ENCODE results near the gene KRT86.

The KRT86 gene

GRCh38 chr12:52305921-52306705 is 31.7 kb downstream of the KRT86 start:
- in situ Hi-C loops (cut with HindIII; ENCODE audit: low pct_ligation_motif_present, low sequenced_read_pairs), result no loop called here
- TF ChIP-seq, protein P1, sequence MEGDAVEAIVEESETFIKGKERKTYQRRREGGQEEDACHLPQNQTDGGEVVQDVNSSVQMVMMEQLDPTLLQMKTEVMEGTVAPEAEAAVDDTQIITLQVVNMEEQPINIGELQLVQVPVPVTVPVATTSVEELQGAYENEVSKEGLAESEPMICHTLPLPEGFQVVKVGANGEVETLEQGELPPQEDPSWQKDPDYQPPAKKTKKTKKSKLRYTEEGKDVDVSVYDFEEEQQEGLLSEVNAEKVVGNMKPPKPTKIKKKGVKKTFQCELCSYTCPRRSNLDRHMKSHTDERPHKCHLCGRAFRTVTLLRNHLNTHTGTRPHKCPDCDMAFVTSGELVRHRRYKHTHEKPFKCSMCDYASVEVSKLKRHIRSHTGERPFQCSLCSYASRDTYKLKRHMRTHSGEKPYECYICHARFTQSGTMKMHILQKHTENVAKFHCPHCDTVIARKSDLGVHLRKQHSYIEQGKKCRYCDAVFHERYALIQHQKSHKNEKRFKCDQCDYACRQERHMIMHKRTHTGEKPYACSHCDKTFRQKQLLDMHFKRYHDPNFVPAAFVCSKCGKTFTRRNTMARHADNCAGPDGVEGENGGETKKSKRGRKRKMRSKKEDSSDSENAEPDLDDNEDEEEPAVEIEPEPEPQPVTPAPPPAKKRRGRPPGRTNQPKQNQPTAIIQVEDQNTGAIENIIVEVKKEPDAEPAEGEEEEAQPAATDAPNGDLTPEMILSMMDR (IDR thresholded peaks at IDR 0.05; ENCODE audit: low read depth, low read length, missing control alignments), result peak; percentile 49

DNA sequence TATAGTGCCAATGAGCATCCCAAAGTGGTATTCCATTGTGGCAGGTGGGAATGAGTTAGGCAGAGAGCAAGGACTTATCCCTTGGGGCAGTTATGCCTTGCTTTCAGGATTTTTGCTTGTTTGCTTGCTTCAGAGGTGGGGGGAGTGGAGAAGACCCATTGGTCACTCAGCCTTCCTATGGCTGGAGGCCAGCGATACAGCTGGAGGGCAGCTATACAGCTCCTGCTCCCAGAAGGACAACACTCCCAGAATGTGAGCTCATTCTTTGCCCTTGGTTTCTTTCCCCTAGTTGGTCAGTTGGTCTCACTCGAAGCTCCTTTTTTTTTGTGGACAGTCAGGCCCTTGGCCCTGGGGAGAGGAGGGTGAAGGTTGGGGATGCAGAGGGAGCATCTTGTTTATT is 32.3 kb downstream of the KRT86 start:
- H3K4me3 ChIP-seq (ENCODE audit: low read depth, low read length), result no peak overlapping the region
- H3K36me3 ChIP-seq (replicated peaks), result no peaks in the 10 kb centered on the region
- no peak overlapping the region for H3K27ac ChIP-seq
- no peak for DNase-seq
- TF ChIP-seq, protein P1 (IDR thresholded peaks at IDR 0.05; ENCODE audit: low read depth, low read length, missing control alignments), result no peak
- in situ Hi-C loops (cut with HindIII; ENCODE audit: low pct_ligation_motif_present, low sequenced_read_pairs), result no loop called here
- peaks cover 10% of the 10 kb centered on the region for H3K27me3 ChIP-seq (replicated peaks)

More at GRCh38 chr12:52305921-52306705, 31.7 kb downstream of the KRT86 start:
- Histone ChIP-seq H3K27ac (no peak overlapping the region), H3K36me3 (replicated peaks) (no peaks in the 10 kb centered on the region), H3K27me3 (replicated peaks) (peaks cover 7% of the 10 kb centered on the region), H3K4me3 (ENCODE audit: low read depth, low read length) (no peak overlapping the region)
- DNase-seq, result no peak

GRCh38 chr12:52307836-52308805 is 33.7 kb downstream of the KRT86 start:
- Histone ChIP-seq H3K4me3 (ENCODE audit: low read depth, low read length) (peak overlapping the region; percentile 46), H3K36me3 (replicated peaks) (no peaks in the 10 kb centered on the region), H3K27me3 (replicated peaks) (peaks cover 22% of the 10 kb centered on the region), H3K27ac (no peak overlapping the region)
- TF ChIP-seq, protein P1 (IDR thresholded peaks at IDR 0.05; ENCODE audit: low read depth, low read length, missing control alignments), result no peak
- in situ Hi-C loops (cut with HindIII; ENCODE audit: low pct_ligation_motif_present, low sequenced_read_pairs), result no loop called here
- DNase-seq, result peak; percentile 20

DNA sequence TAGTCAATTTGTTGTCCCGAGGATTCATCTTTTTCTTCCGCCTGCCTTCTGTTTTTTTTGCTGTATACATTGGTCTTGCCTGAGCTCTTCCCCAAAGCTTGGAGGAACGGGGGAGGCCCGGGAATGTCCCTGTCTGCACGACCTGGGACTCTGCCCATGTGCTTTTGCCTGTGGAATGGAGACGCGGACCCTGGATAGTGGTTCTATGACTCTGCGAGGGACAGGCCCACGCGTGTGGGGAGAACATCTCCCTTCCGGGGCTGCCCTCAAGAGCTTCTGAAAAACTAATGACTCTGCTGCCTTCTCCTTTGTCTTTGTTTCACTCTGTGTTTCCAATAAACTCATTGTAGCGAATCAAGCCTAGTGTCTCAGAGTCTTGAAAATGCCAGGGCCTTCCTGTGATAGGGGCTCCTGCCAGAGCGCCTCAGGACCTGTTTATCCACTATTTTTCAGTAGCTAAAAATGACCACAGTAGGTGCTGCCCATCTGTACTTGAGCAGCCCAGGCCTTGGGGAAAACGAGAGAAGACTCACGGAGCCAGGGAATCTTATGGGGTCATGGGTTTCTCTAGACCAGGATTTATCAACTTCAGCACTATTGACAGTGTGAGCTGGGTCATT is 34.5 kb downstream of the KRT86 start:
- Histone ChIP-seq H3K27ac (no peak overlapping the region), H3K36me3 (replicated peaks) (no peaks in the 10 kb centered on the region), H3K27me3 (replicated peaks) (peaks cover 23% of the 10 kb centered on the region), H3K4me3 (ENCODE audit: low read depth, low read length) (peak overlapping the region; percentile 46)
- in situ Hi-C loops (cut with HindIII; ENCODE audit: low pct_ligation_motif_present, low sequenced_read_pairs), result no loop called here
- TF ChIP-seq, protein P1 (IDR thresholded peaks at IDR 0.05; ENCODE audit: low read depth, low read length, missing control alignments), result no peak
- no peak for DNase-seq

GRCh38 chr12:52310622-52311284 is 36.3 kb downstream of the KRT86 start:
- H3K27ac ChIP-seq, result no peak overlapping the region
- no peaks in the 10 kb centered on the region for H3K36me3 ChIP-seq (replicated peaks)
- peak; percentile 6 for DNase-seq
- in situ Hi-C loops (cut with HindIII; ENCODE audit: low pct_ligation_motif_present, low sequenced_read_pairs), result no loop called here
- H3K4me3 ChIP-seq (ENCODE audit: low read depth, low read length), result no peak overlapping the region
- TF ChIP-seq, protein P1 (IDR thresholded peaks at IDR 0.05; ENCODE audit: low read depth, low read length, missing control alignments), result no peak
- H3K27me3 ChIP-seq (replicated peaks), result peaks cover 31% of the 10 kb centered on the region
